Chondrocyte (in vitro differentiated cells): Measurements from ENCODE around the gene ADGRV1. TPM values are rescaled to one million over a fixed set of nuclear protein-coding genes. Genes with fewer than 3 reads are reported as not detected.

ENCODE experiments used
- DNase-seq: peaks from one replicate; pipeline ENCODE4 v3.0.0; 2021; ENCODE audit warnings: mixed read lengths, low spot score
- H3K27ac Mint-ChIP-seq: one replicate; pipeline ENCODE4 v1.8.0; 2021; ENCODE audit warnings: mild to moderate bottlenecking, moderate library complexity, mixed read lengths; ENCODE audit not compliant: unreplicated experiment
- H3K27me3 Mint-ChIP-seq: 2 replicates; pipeline ENCODE4 v1.8.0; 2021; ENCODE audit warnings: low read depth, mixed read lengths
- H3K36me3 Mint-ChIP-seq: 2 replicates; pipeline ENCODE4 v1.8.0; 2021; ENCODE audit warnings: low read depth, mixed read lengths
- H3K4me1 Mint-ChIP-seq: 2 replicates; pipeline ENCODE4 v1.8.0; 2021; ENCODE audit warnings: low read depth, mild to moderate bottlenecking, mixed read lengths
- H3K4me3 Mint-ChIP-seq: one replicate; pipeline ENCODE4 v1.8.0; 2021; ENCODE audit warnings: mild to moderate bottlenecking, moderate library complexity, mixed read lengths; ENCODE audit not compliant: unreplicated experiment
- H3K9me3 Mint-ChIP-seq: 2 replicates; pipeline ENCODE4 v1.8.0; 2021; ENCODE audit warnings: low read depth, mixed read lengths
- total RNA-seq: library from RNA; stranded (reverse); gene quantifications from 3 replicates; pipeline ENCODE4 v1.2.1, GENCODE V29; 2021
- TF ChIP-seq, protein P1 (sequence below): fragments of 200-600 bp; sonication (generic); IDR thresholded peaks from 2 replicates; pipeline ENCODE4 v1.5.0; 2021; ENCODE audit warnings: antibody characterized with exemption, mild to moderate bottlenecking, moderate library complexity

Gene ADGRV1
- total RNA-seq, 1 donor from 2014 or later: 1.5 TPM

DNA sequence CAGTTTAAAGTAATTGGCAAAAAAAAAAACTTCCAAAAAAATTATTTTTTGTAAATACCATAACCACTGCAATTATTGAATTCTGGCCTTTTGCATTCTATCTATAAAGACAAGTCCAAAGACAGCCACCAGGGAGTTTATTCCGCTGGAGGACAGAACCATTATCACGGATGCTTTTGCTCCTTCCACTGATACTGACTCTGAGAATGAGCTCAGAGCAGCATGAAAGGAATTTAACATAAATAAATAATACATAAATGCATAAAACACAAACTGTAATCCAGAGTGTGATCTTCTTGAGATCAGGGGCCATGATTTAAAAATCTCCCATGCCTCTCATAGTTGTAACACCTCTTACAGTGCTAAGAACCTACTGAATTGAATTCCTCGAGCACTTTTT, 559.8 kb downstream of the ADGRV1 start:
- TF ChIP-seq, protein P1, sequence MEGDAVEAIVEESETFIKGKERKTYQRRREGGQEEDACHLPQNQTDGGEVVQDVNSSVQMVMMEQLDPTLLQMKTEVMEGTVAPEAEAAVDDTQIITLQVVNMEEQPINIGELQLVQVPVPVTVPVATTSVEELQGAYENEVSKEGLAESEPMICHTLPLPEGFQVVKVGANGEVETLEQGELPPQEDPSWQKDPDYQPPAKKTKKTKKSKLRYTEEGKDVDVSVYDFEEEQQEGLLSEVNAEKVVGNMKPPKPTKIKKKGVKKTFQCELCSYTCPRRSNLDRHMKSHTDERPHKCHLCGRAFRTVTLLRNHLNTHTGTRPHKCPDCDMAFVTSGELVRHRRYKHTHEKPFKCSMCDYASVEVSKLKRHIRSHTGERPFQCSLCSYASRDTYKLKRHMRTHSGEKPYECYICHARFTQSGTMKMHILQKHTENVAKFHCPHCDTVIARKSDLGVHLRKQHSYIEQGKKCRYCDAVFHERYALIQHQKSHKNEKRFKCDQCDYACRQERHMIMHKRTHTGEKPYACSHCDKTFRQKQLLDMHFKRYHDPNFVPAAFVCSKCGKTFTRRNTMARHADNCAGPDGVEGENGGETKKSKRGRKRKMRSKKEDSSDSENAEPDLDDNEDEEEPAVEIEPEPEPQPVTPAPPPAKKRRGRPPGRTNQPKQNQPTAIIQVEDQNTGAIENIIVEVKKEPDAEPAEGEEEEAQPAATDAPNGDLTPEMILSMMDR: no peak
- Mint-ChIP-seq H3K27ac (no peak overlapping the region), H3K36me3 (no peaks in the 10 kb centered on the region), H3K4me3 (no peak overlapping the region), H3K27me3 (no peaks in the 10 kb centered on the region), H3K4me1 (peaks cover 18% of the 10 kb centered on the region), H3K9me3 (no peaks in the 10 kb centered on the region)
- no peak for DNase-seq

DNA sequence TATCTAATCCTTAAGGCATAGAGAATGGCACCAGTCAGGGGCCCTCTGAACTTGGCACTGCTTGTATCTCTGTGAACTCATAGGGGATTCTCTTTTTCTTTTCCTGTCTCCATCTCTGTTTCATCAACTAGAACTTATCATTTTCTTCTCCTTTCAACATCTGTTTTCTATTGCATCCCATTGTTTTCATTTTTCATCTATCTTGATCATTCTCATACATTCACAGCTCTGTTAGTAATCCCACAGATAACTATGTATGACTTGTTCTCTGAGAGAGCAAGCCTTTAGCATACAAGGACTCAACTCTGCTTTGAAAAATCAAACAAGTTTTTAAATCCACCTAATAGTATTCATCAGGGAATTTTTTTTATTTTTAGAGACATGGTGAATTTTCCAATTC, 560.2 kb downstream of the ADGRV1 start:
- peaks cover 22% of the 10 kb centered on the region for H3K4me1 Mint-ChIP-seq

DNA sequence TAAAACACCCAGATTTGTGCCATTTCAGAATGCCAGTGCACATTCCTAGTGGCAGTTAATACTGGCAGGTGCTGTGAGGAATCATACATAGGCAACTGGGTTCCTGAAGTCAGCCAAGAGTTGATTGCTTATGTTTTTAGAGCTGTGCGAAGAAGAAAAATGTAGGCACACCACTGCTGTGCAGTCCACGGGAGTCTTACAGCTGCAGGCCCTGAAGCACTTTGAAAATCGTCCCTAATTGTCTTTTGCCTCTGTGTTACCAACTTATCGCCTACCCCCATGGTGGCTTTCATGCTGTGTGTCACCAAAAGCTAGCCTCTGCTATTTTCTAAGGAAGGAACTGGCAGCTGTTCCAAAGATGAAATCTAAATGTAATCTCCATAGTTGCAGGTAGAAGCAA, 560.6 kb downstream of the ADGRV1 start:
- TF ChIP-seq, protein P1: no peak
- H3K27me3 Mint-ChIP-seq: no peaks in the 10 kb centered on the region
- no peak overlapping the region for H3K4me3 Mint-ChIP-seq
- H3K9me3 Mint-ChIP-seq: no peaks in the 10 kb centered on the region
- H3K36me3 Mint-ChIP-seq: no peaks in the 10 kb centered on the region
- no peak for DNase-seq
- H3K27ac Mint-ChIP-seq: no peak overlapping the region
- peaks cover 27% of the 10 kb centered on the region for H3K4me1 Mint-ChIP-seq

More for the DNA sequence above, 560.2 kb downstream of the ADGRV1 start:
- Mint-ChIP-seq H3K36me3 (no peaks in the 10 kb centered on the region), H3K4me3 (no peak overlapping the region), H3K27me3 (no peaks in the 10 kb centered on the region), H3K9me3 (no peaks in the 10 kb centered on the region), H3K27ac (no peak overlapping the region)
- no peak for DNase-seq
- TF ChIP-seq, protein P1: no peak

DNA sequence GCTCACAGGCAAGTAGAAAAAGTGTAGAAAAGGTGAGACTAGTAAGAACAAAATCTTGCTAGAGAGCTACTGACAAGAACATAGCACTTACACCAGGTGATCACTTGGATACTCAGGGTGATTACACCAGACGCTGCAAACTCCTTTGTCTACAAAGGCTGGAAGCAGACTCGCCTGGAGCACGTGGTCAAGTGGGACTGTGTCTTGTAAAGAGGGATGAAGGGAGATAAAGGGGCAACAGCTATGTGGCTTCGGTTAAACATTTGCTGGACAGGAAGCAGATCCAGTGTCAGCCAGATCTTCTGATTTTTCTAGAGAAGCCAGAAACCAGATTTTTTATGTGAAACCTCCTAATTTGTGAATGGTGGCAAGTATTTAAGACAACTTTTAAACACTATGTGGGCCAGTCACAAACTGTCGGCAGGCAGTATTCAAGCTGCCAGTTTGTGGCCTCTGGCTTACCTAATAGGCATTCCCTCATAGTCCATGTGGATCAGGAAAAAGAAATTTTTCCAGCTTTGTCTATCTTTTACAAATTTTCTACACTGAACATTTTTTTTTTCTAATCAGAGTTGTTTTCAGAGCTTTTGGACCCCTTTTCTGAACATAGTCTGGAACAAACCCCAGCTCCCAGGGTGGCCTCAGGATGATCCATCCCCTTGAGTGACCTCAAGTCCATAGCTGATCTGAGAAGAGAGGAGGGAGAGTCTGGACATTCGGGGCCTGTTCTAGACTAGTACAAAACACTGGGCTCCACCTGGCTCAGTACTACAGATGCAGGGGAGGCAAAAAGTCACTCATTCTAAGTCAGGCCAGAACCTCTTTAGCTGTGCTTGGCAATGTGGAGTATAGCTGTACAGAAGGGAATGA, 561.6 kb downstream of the ADGRV1 start:
- Mint-ChIP-seq H3K9me3 (no peaks in the 10 kb centered on the region), H3K27ac (no peak overlapping the region), H3K36me3 (no peaks in the 10 kb centered on the region), H3K4me1 (peaks cover 32% of the 10 kb centered on the region), H3K27me3 (no peaks in the 10 kb centered on the region), H3K4me3 (no peak overlapping the region)
- DNase-seq: no peak
- TF ChIP-seq, protein P1: no peak

DNA sequence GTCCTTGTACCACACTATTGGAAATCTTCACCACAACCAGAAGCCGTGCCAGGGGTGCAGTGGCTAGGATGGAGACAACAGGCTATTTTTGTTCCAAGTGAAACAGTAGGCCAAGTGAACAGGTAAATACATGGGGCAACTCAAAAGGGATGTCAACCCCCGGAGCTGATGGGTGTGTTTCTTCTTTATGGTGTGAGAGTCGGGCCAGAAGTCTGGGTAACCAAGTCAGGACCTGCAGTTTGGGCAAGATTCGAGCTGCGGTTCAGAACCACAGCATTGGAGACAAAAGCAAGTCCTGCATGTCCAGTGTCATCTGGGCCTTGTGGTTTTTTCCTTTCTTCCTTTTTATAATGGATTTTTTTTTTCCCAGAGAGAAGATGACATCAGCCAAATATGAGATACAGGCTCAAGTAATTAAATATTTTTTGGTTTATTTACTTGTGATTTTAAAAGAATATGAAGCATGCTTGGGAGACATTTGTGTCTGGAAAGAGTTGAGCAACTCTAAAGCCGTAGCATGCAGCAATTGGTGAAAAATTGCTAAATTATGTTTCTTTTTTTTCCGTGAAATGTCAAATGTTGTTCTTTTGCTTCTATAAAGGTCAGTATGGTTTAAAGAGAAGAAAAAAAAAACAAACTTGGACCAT, 562.9 kb downstream of the ADGRV1 start:
- TF ChIP-seq, protein P1: no peak
- Mint-ChIP-seq H3K9me3 (no peaks in the 10 kb centered on the region), H3K4me3 (no peak overlapping the region), H3K4me1 (peaks cover 44% of the 10 kb centered on the region), H3K27ac (no peak overlapping the region), H3K36me3 (no peaks in the 10 kb centered on the region), H3K27me3 (no peaks in the 10 kb centered on the region)
- DNase-seq: no peak
